ENCODE data around the gene FYTTD1.

DNA sequence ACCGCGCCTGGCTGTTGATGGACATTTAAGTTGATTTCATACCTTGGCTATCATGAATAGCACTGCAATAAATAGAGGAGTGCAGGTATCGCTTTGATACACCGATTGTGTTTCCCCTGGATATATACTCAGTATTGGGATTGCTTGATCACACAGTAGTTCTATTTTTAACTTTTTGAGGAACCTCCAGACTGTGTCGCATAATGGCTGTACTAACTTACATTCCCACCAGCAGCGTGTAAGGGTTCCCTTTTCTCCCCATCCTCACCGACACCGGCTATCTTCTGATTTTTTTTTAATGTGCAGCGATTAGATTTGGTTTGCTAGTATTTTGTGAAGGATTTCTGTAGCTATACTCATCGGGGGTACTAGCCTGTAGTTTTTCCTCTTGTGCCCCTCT lies 29.0 kb upstream of the FYTTD1 start:
- no peak for TF ChIP-seq FOXM1 (IDR thresholded peaks at IDR 0.05; ENCODE audit: borderline replicate concordance)
- TF ChIP-seq HDGF (IDR thresholded peaks at IDR 0.05; ENCODE audit: borderline replicate concordance) = no peak
- no peak for TF ChIP-seq TARDBP (IDR thresholded peaks at IDR 0.05)
